Left lung (tissue), 10 donors: ENCODE results near the gene FOXL3. TPM values are rescaled to one million over a fixed set of nuclear protein-coding genes. Genes with fewer than 3 reads are reported as not detected.
A peak's percentile ranks its signal among the peaks of the same experiment; 100 is the strongest.

Source experiments
- ATAC-seq: fragments of 200-7000 bp; cut with Tn5 transposase; one replicate; pipeline ENCODE4 v1.9.1; 2020; ENCODE audit warnings: moderate library complexity
- DNase-seq, 4 donors: peaks; one replicate each; pipeline ENCODE4 v3.0.0-alpha.2; 2013 to 2020
- H3K27ac ChIP-seq, 2 donors: fragments of 200-600 bp; sonication (generic) in 1 of 2; one replicate each; pipeline versions ENCODE4 v1.5.0 to v1.8.0; 2020 to 2021
- H3K27me3 ChIP-seq, 2 donors: fragments of 200-600 bp; sonication (generic) in 1 of 2; one replicate each; pipeline versions ENCODE4 v1.5.0 to v1.8.0; 2020 to 2021
- H3K36me3 ChIP-seq, 2 donors: fragments of 200-600 bp; sonication (generic) in 1 of 2; one replicate each; pipeline versions ENCODE4 v1.5.0 to v1.8.0; 2020 to 2021
- H3K4me1 ChIP-seq, 2 donors: fragments of 200-600 bp; one replicate each; pipeline ENCODE4 v1.8.0; 2021
- H3K4me3 ChIP-seq, 2 donors: fragments of 200-600 bp; sonication (generic) in 1 of 2; one replicate each; pipeline versions ENCODE4 v1.5.0 to v1.8.0; 2020 to 2021; ENCODE audit warnings: mild to moderate bottlenecking in 1 of 2
- H3K9me3 ChIP-seq, 2 donors: fragments of 200-600 bp; sonication (generic) in 1 of 2; one replicate each; pipeline versions ENCODE4 v1.5.0 to v1.8.0; 2020 to 2021
- CTCF ChIP-seq, 2 donors: fragments of 200-600 bp; sonication (generic) in 1 of 2; IDR thresholded peaks; one replicate each; pipeline versions ENCODE4 v1.5.0 to v1.8.0; 2021; ENCODE audit warnings: antibody characterized with exemption in 2 of 2
- intact Hi-C, 2 donors: fragments of 100-400 bp; cut with DNase I; formaldehyde crosslinking; loops; one replicate each; pipeline versions ENCODE4 v1.11.2 to v1.14.2; 2022
- polyA plus RNA-seq, 6 donors: library from polyadenylated mRNA; unstranded; fragments of 120-200 nt; gene quantifications; one replicate each; pipeline ENCODE4 v1.2.1, GENCODE V29; 2013; ENCODE audit not compliant: insufficient read length in 6 of 6
- total RNA-seq, 2 donors: library from RNA; stranded (reverse); fragmentation: NEBNext Ultra II Directional; extraction: Animal tissue kit (Norgen Biotek cat#: 25700); gene quantifications; one replicate each; pipeline ENCODE4 v1.2.1, GENCODE V29; 2021
- donor health status: DM: no; HTN: yes; CAD: no.
- donor health status: DM: no; HTN: no; CAD: no.

Gene FOXL3
- total and polyA plus RNA-seq, 8 donors, result not detected

- Histone ChIP-seq H3K27ac (no peak overlapping the region), H3K36me3 (no peaks in the 10 kb centered on the region), H3K4me3 (no peak overlapping the region), H3K9me3 (peaks cover 0 to 19% of the 10 kb centered on the region in 2 donors), H3K27me3 (no peaks in the 10 kb centered on the region), H3K4me1 (no peaks in the 10 kb centered on the region)
- intact Hi-C loops, result no loop called here
- TF ChIP-seq CTCF (IDR thresholded peaks at IDR 0.05), result no peak
- peak in 1 of 4 donors; percentile 23 for DNase-seq
- no peak for ATAC-seq
These were observed 20.2 kb upstream of the FOXL3 start for GRCh38 chr7:269721-270120.

DNA sequence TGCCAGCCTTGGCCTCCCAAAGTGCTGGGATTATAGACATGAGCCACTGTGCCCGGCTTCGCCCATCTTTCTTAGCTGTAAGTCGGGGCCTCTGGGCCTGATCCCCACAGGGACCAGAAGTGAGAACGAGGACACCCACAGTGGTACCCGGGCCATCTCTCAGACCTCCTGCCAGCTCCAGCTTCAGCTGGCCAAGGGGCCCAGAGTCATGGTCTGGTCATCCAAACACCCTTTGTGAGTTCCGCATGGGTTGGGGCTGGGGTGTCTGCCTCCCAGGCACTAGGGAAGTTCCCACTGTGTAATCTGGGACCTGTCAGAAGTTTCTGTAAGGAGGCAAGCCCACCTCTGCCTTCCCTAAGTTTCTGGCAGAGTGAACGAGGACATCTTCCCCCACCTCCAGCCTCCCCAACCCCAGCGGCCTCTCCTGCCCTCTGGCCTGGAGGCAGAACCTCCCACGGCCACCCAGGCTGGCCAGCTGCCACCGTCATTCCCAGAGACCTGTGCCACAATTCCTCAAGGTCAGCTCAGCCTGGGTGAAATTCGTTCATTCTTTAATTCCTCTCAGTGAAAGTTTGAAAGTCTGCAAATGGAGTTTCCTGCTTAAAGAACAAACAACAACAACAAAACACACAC is 19.5 kb upstream of the FOXL3 start:
- H3K9me3 ChIP-seq, result peaks cover 0 to 19% of the 10 kb centered on the region in 2 donors
- TF ChIP-seq CTCF (IDR thresholded peaks at IDR 0.05), result no peak
- intact Hi-C loops, result no loop called here
- H3K27me3 ChIP-seq, result no peaks in the 10 kb centered on the region
- no peak overlapping the region for H3K4me3 ChIP-seq
- H3K4me1 ChIP-seq, result no peaks in the 10 kb centered on the region
- peak in 1 of 4 donors; percentile 45 for DNase-seq
- H3K36me3 ChIP-seq, result no peaks in the 10 kb centered on the region
- H3K27ac ChIP-seq, result no peak overlapping the region
- ATAC-seq, result no peak

DNA sequence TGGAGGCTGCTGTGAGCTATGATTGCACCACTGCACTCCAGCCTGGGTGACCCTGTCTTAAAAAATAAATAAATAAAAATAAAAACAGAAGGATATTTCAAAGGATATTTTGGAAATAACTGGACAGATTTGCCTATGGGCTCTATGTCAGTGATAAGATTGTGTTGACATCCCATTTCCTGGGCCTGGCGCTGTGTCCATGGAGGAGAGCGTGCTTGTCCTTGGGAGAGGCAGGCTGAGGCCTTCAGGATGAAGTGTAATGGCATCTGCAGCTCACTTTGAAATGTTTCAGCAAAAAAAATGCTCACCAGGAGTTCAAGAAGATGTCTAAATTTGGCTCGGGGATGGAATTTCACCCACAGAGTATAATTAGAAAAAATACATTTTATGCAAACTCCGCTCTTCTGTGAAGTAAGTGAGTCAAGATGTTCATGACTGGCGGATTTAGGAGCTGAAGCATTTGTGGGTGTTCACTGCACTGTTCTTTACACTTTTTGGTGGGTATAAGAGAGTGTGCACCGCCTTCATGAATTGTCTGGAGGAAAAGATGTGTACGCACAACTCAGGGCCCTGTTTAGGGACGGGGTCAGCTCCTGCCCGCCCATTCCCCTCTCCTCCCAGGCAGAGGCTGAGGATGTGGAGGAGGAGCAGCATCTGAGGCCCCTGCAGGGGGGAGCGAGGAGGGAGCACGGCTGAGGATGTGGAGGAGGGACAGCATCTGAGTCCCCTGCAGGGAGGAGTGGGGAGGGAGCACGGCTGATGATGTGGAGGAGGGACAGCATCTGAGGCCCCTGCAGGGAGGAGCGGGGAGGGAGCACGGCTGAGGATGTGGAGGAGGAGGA is 18.5 kb upstream of the FOXL3 start:
- Histone ChIP-seq H3K27me3 (no peaks in the 10 kb centered on the region), H3K36me3 (no peaks in the 10 kb centered on the region), H3K27ac (no peak overlapping the region), H3K4me1 (no peaks in the 10 kb centered on the region), H3K4me3 (no peak overlapping the region), H3K9me3 (peaks cover 0 to 27% of the 10 kb centered on the region in 2 donors)
- ATAC-seq (no peak), DNase-seq (peak in 1 of 4 donors; percentile 24)
- intact Hi-C loops, result no loop called here
- no peak for TF ChIP-seq CTCF (IDR thresholded peaks at IDR 0.05)

GRCh38 chr7:272108-272615 is 17.8 kb upstream of the FOXL3 start:
- Histone ChIP-seq H3K4me1 (no peaks in the 10 kb centered on the region), H3K9me3 (peaks cover 0 to 28% of the 10 kb centered on the region in 2 donors), H3K4me3 (no peak overlapping the region), H3K27ac (no peak overlapping the region), H3K27me3 (no peaks in the 10 kb centered on the region), H3K36me3 (no peaks in the 10 kb centered on the region)
- DNase-seq, result peak in 1 of 4 donors; percentile 24
- intact Hi-C loops, result no loop called here
- no peak for TF ChIP-seq CTCF (IDR thresholded peaks at IDR 0.05)
- no peak for ATAC-seq

DNA sequence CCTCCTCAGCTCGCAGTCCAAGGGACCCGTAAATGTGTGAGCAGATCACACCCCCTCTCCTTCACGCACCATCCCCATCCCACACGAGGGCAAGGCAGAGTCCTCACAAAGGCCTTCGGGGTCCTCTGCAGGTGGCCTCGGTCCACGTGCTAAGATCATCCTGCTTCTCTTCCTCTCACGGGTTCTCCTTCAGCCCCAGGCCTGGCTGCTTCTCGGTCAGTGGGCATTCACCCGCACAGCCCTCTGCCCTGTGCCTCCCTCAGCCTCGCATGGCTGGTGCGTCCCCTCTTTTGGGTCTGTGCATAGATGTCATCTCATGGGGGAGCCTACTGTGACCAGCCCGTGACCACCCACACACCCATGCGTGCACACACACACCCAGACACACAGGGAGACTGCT is 17.3 kb upstream of the FOXL3 start:
- intact Hi-C loops, result no loop called here
- no peak for TF ChIP-seq CTCF (IDR thresholded peaks at IDR 0.05)
- DNase-seq (peak in 2 of 4 donors; percentile 19 to 61), ATAC-seq (no peak)
- Histone ChIP-seq H3K4me1 (no peaks in the 10 kb centered on the region), H3K27me3 (no peaks in the 10 kb centered on the region), H3K36me3 (no peaks in the 10 kb centered on the region), H3K9me3 (peaks cover 0 to 31% of the 10 kb centered on the region in 2 donors), H3K27ac (no peak overlapping the region), H3K4me3 (no peak overlapping the region)
